Peyer's patch (tissue), 4 donors: ENCODE data around the gene WIZ. TPM values are rescaled to one million over a fixed set of nuclear protein-coding genes. Genes with fewer than 3 reads are reported as not detected.

ENCODE experiments used
- DNase-seq, 3 donors: peaks; one replicate each; pipeline ENCODE4 v3.0.0-alpha.2; 2017 to 2019
- H3K27ac ChIP-seq, 4 donors: fragments of 200-600 bp; sonication (generic); one replicate each; pipeline ENCODE4 v1.5.1; 2016 to 2019
- H3K27me3 ChIP-seq, 2 donors: fragments of 200-600 bp; sonication (generic); one replicate each; pipeline ENCODE4 v1.5.1; 2019
- H3K36me3 ChIP-seq, 3 donors: fragments of 200-600 bp; sonication (generic); one replicate each; pipeline ENCODE4 v1.5.1; 2016 to 2019
- H3K4me1 ChIP-seq, 4 donors: fragments of 200-600 bp; sonication (generic); one replicate each; pipeline ENCODE4 v1.5.1; 2016 to 2019
- H3K4me3 ChIP-seq, 4 donors: fragments of 200-600 bp; sonication (generic); 1 replicate in 3 of 4; 2 replicates in 1 of 4; pipeline ENCODE4 v1.5.1; 2016 to 2019; ENCODE audit warnings: mild to moderate bottlenecking in 1 of 4
- H3K9me3 ChIP-seq, 4 donors: fragments of 200-600 bp; sonication (generic); one replicate each; pipeline ENCODE4 v1.5.1; 2016 to 2019; ENCODE audit warnings: mild to moderate bottlenecking in 1 of 4
- CTCF ChIP-seq, 6 experiments: fragments of 450-650 bp in 4 of 6; fragments of 200-600 bp in 2 of 6; sonication (generic) in 1 of 6; IDR thresholded peaks; one replicate each; pipeline ENCODE4 v1.5.1; 2017 to 2019; ENCODE audit warnings: antibody characterized with exemption in 6 of 6, mild to moderate bottlenecking in 3 of 6, moderate library complexity in 1 of 6
- POLR2A ChIP-seq, 2 donors: fragments of 450-650 bp; IDR thresholded peaks; one replicate each; pipeline ENCODE4 v1.5.1; 2017; ENCODE audit warnings: antibody characterized with exemption in 2 of 2, mild to moderate bottlenecking in 2 of 2, moderate library complexity in 2 of 2
- total RNA-seq, 4 donors: library from RNA; depleted of rRNA; stranded (reverse); fragments of >200 nt; gene quantifications; one replicate each; pipeline ENCODE4 v1.1.0, GENCODE V29; 2016

WIZ gene
- total RNA-seq, 4 donors from 2014 or later, result 25.4 to 45.2 (median 40.6) TPM

- peak in 1 of 3 donors; percentile 41 for DNase-seq
- H3K4me1 ChIP-seq, result peaks cover 0 to 21% (median 6%) of the 10 kb centered on the region in 4 donors
- peak overlapping the region in 1 of 4 donors; percentile 13 for H3K27ac ChIP-seq
- no peak overlapping the region for H3K4me3 ChIP-seq
- peaks cover 0 to 43% (median 0%) of the 10 kb centered on the region in 3 donors for H3K36me3 ChIP-seq
- H3K27me3 ChIP-seq, result no peaks in the 10 kb centered on the region
- no peaks in the 10 kb centered on the region for H3K9me3 ChIP-seq
- no peak for TF ChIP-seq CTCF (IDR thresholded peaks at IDR 0.05)
- TF ChIP-seq POLR2A (IDR thresholded peaks at IDR 0.05), result no peak
Measured at GRCh38 chr19:15421721-15422260, 28.0 kb downstream of the WIZ start.

GRCh38 chr19:15421136-15421695 lies 28.5 kb downstream of the WIZ start:
- Histone ChIP-seq H3K9me3 (no peaks in the 10 kb centered on the region), H3K27ac (peak overlapping the region in 1 of 4 donors; percentile 13), H3K36me3 (peaks cover 0 to 38% (median 0%) of the 10 kb centered on the region in 3 donors), H3K27me3 (no peaks in the 10 kb centered on the region), H3K4me3 (no peak overlapping the region), H3K4me1 (peaks cover 0 to 27% (median 9%) of the 10 kb centered on the region in 4 donors)
- no peak for TF ChIP-seq CTCF (IDR thresholded peaks at IDR 0.05)
- TF ChIP-seq POLR2A (IDR thresholded peaks at IDR 0.05), result no peak
- peak in 1 of 3 donors; percentile 25 for DNase-seq

- H3K36me3 ChIP-seq, result peaks cover 0 to 23% (median 0%) of the 10 kb centered on the region in 3 donors
- H3K27me3 ChIP-seq, result no peaks in the 10 kb centered on the region
- H3K27ac ChIP-seq, result peak overlapping the region in 1 of 4 donors; percentile 88
- peaks cover 0 to 34% (median 9%) of the 10 kb centered on the region in 4 donors for H3K4me1 ChIP-seq
- TF ChIP-seq POLR2A (IDR thresholded peaks at IDR 0.05) (no peak), CTCF (IDR thresholded peaks at IDR 0.05) (no peak)
- H3K4me3 ChIP-seq, result peak overlapping the region; percentile 31 to 96 (median 83)
- no peaks in the 10 kb centered on the region for H3K9me3 ChIP-seq
- no peak for DNase-seq
Measured at GRCh38 chr19:15419413-15420025, 30.2 kb downstream of the WIZ start.

GRCh38 chr19:15418579-15419412 lies 31.0 kb downstream of the WIZ start, which contains the start of gene AKAP8L:
TSS of gene AKAP8L (minus strand) at chr19:15418988. CDS start at chr19:15418923, 65 bp downstream.
- Histone ChIP-seq H3K36me3 (peaks cover 0 to 16% (median 0%) of the 10 kb centered on the region in 3 donors), H3K4me3 (peak within 1 kb of the TSS; percentile 76 to 96 (median 91)), H3K27ac (peak within 1 kb of the TSS; percentile 81 to 91 (median 86)), H3K27me3 (no peaks in the 10 kb centered on the region), H3K9me3 (no peaks in the 10 kb centered on the region), H3K4me1 (peaks cover 0 to 35% (median 9%) of the 10 kb centered on the region in 4 donors)
- peak; percentile 77 to 90 (median 83) for TF ChIP-seq CTCF (IDR thresholded peaks at IDR 0.05)
- peak; percentile 82 to 85 for TF ChIP-seq POLR2A (IDR thresholded peaks at IDR 0.05)
- peak; percentile 99 to 100 (median 99) for DNase-seq

- Histone ChIP-seq H3K27me3 (no peaks in the 10 kb centered on the region), H3K4me1 (peaks cover 0 to 41% (median 9%) of the 10 kb centered on the region in 4 donors), H3K4me3 (peak overlapping the region; percentile 76 to 96 (median 91)), H3K27ac (peak overlapping the region; percentile 81 to 91 (median 86)), H3K9me3 (no peaks in the 10 kb centered on the region), H3K36me3 (peaks cover 0 to 10% (median 0%) of the 10 kb centered on the region in 3 donors)
- DNase-seq, result no peak
- TF ChIP-seq CTCF (IDR thresholded peaks at IDR 0.05), result no peak
- no peak for TF ChIP-seq POLR2A (IDR thresholded peaks at IDR 0.05)
Measured at GRCh38 chr19:15418231-15418578, 31.6 kb downstream of the WIZ start.
